EL (cell line): ENCODE data around the gene ABCC3.

Experiments used
- DNase-seq: peaks from one replicate; pipeline ENCODE4 v3.0.0-alpha.2; 2016

The ABCC3 gene

GRCh38 chr17:50608700-50609379 is 25.8 kb upstream of the ABCC3 start:
- DNase-seq, result no peak

DNA sequence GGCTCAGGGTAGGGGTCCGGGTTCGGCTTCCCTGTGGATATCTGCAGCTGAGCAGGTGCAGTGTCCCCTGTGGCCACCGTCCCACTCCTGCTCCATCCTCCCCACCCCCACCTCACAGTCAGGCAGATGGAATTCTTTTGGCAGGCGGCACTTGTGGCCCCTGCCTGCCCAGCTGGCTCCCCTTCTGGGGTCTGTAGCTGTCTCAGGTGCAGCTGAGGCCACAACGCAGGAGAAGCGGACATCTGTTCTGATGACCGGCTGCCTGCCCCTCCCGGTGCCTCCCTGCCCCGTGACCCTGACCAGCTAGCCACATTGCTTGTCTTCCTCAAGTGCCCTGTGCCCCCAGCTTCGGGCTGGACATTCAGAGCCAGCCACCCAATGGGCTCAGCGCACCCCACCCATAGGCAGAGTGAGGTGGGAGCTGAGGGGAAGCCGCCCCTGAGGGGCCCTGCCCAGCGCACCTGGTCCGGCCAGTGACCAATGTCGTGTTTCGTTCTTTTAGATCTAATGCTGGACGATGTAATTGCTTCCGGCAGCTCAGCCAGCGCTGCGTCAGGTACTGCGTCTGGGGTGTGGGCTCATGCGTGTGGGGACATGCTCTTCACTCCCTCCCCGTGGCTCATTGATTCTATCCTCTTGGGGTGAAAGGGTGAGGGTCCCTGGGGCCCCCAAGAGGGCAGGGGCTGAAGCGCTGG is 25.2 kb upstream of the ABCC3 start:
- DNase-seq, result no peak

- DNase-seq, result no peak
Observed at GRCh38 chr17:50611634-50612033, 23.0 kb upstream of the ABCC3 start.

DNA sequence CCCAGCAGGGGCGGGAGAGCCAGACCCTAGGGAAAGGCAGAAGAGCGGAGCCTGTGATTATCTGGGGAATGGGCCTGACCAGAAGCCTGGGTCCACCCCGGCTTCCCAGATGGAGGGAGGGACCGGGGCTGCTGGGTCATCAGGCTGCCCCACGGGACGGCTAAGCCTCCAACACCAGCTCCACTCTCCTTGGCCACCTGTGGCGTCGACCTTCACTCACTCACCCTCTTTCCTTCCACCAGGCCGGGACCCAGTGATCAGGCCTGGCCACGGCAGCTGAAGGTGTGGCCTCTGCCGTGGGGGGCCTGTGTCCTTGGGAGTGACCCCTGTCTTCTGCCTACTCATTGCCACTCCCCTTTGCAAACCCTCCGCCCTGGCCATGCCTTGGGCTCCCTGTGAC is 22.4 kb upstream of the ABCC3 start:
- no peak for DNase-seq

DNA sequence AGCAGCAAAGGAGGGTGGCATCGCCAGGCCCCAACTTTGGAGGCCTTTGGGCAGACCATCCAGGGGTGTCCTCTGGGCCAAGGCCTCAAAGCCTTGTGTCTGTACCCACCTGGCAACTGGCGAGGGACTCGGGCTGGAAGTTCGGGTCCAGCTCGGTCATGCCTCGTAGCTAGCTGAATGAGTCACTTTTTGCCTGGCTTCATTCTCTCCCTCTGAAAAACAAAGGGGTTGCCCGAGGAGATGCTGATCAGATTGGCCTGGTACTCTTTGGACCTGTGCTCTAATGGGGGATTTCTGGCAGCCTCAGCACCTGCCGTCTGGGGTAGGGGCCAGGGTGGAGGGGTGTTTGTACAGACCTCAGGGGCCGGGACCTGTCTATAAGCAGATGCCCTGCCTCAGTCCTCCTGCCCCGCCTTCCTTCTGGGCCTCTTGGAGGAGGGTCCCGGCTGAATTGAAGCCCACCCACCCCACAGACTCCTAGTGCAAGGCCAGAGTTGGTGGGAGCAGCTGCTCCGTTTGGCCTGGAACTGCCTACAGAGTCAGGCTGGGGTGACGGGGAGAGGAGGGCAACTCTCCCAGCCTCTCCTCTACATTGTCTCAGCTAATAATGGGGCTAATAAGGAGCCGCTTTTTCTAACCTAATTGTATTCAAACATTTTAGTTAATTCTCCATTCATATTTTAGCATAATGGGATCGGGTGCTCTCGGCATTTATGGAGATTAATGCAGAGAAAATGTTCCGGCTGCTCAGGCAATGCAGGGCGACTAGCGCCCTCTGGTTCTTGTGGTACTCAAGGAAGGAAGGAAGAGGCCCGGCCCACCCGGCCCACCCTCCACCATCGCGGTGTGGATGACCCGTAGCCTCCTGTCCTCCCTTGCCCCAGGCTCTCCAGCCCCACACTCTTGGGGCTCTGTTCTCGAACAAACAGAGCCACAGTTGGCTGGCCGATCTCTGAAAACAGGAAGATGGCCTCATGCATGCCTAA is 21.4 kb upstream of the ABCC3 start:
- DNase-seq, result no peak

GRCh38 chr17:50614471-50615051 is 20.1 kb upstream of the ABCC3 start:
- DNase-seq, result no peak

GRCh38 chr17:50615828-50616227 is 18.9 kb upstream of the ABCC3 start:
- DNase-seq, result no peak

DNA sequence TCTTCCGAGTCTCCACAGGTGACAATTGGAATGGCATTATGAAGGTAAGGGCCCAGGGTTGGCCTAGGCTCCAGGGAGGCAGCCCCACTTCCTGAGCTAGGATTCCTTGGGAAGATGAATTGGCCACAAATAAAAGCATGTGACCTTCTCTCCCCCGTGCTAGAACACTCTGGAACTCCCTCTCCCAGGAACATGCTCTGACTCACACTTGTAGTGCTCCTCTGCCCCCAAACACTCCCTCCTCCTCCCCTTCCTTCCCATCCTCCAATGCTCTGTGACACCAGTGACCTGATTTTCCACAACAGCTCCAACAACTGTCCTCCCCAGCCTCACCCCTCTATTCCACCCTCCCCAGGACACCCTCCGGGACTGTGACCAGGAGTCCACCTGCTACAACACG is 16.4 kb upstream of the ABCC3 start:
- DNase-seq, result peak; percentile 53

- peak; percentile 30 for DNase-seq
Observed at GRCh38 chr17:50618941-50619340, 15.7 kb upstream of the ABCC3 start.

DNA sequence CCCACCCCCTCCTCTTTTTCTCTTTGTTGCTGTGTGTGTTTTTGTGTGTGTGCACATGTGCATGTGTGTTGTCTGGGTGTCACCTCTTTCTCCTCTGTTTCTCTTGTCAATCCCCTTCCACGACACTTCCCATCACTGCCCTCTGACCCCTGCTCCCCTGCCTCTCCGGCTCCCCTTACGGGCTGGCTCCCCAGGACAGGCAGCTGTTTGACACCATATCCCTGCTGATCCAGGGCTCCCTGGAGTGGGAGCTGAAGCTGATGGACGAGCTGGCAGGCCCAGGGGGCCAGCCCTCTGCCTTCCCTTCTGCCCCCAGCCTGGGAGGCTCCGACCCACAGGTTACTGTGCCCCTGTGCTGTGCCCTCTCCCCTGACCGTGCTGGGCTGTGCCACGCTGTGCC is 15.2 kb upstream of the ABCC3 start:
- no peak for DNase-seq

DNA sequence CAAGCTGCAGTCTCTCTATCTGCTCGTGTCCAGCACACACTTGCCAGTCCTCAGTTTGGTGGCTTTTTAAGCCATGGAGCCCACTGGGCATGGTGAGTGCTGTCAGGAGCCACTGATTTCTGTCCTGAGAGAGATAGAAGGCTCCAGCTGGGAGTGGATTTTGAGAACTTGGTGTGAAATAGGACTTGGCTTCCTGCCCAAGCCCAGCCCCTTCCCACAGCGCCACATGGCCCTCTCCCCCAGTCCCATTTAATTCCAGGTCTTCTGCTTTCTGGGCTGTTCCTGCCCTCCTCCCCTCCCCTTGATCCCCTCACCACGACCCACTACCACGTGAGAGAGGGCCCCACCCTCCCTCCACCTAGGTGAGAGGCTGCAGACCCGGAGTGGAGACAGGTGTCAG is 14.4 kb upstream of the ABCC3 start:
- DNase-seq, result no peak

- no peak for DNase-seq
Observed at GRCh38 chr17:50620858-50621257, 13.8 kb upstream of the ABCC3 start.

DNA sequence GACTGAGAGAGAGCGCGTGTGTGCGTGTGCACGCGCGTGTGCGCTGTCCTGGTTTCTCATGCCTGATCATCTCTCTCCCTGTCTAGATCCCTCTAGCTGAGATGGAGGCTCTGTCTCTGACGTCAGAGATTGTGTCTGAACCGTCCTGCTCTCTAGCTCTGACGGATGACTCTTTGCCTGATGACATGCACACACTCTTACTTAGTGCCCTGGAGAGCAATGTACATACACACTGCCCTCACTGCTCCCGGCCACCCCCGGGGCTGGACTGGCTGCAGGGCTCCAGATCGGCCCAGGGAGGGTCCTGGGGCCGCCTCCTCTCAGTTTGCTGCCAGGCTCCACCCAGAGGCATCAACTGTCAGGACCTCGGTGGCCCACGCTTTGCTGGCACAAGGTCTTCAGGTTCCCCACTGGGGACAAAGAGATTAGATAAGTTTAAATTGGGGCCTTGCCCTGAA is 13.1 kb upstream of the ABCC3 start:
- DNase-seq, result no peak

DNA sequence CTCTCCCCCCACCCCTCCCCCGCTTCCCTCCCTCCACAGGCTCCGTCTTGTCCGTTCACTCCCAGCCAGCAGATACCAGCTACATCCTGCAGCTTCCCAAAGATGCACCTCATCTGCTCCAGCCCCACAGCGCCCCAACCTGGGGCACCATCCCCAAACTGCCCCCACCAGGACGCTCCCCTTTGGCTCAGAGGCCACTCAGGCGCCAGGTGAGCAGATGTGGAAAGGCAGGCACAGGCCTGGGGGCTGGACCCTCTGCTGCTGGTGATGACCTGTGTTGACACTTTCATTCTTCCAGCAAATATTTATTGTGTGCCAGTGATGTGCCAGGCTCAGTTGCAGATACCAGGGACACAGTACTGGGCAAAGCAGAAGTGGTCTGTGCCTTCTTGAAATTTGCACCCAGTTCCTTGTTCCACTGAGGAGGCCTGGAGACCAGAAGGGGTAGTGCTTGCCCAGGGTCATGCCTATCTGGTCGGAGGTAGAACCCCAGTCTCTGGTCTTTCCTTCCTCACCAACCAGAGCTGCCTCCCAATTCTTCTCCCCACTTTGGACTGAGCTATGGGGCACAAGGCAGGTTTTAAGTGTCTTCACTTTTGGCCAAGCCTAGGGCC is 10.3 kb upstream of the ABCC3 start:
- DNase-seq, result no peak

GRCh38 chr17:50625032-50625871 is 9.4 kb upstream of the ABCC3 start:
- no peak for DNase-seq

GRCh38 chr17:50626037-50626574 is 8.6 kb upstream of the ABCC3 start:
- DNase-seq, result peak; percentile 70

GRCh38 chr17:50627036-50627781 is 7.5 kb upstream of the ABCC3 start:
- DNase-seq, result no peak

DNA sequence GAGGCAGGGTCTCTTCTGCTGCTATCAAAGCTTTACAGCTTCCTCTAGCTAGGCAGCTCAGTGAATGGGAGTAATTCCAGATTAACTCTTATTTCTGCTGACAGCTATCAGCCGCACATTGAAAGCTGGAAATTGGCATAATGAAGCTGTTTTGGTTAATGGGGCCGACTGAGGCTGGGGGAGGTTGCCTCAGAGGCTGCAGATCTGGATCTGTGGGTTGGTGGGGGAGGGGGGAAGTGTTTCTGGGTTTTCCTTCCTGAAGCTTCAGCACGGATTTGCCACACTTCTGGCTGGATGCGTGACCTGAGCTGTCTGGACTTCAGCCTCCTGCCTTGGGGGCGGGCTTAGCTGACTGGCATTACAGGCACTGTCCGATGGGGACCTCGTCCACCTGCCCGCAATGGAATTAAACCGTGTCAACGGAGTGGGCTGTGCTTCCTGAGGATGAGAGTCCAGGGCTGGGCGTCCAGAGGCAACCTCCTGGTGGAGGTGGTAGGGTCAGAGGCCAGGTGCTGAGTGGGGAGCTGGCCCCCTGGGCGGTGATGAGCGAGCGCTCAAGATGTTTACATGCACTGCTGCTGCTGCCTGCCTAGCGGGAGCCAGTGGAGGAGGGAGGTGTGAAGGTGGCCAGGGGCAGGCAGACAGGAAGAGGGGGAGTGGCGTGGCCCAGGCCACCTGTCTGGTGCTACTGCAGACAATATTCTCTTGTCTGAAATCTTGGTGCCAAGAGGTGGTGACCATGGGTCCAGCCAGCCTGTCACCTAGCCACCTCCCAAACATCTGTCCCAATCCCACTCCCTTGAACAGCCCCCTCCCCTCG is 6.7 kb upstream of the ABCC3 start:
- DNase-seq, result no peak

DNA sequence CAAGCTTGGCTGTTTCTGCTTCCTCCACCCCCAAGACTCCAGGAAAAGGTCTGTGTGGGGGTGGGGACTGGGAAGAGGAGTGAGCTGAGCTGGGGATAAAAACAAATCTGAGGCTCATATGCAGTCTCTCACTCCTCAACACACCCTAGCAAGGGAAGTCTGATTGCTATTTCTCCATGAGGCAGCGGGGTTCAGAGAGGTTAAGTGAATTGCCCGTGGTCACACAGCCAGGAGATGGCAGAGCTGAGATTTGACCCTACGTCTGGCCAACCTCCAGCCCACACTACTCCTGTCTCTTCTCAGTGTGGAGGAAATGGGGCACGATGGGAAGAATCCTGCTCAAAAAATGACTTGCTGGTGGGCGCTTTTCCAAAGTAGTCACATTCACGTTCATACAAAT is 4.8 kb upstream of the ABCC3 start:
- no peak for DNase-seq
